Natural killer cell (primary cell): ENCODE measurements around the gene MIER3. TPM values are rescaled to one million over a fixed set of nuclear protein-coding genes. Genes with fewer than 3 reads are reported as not detected.

Experiments
- ATAC-seq, 3 donors: fragments of 150-1000 bp in 2 of 3; fragments of 200-7000 bp in 1 of 3; cut with Tn5 transposase; 1 replicate in 1 of 3; 2 replicates in 2 of 3; pipeline ENCODE4 v1.10.0; 2021; ENCODE audit warnings: mild to moderate bottlenecking in 2 of 3, moderate library complexity in 2 of 3
- DNase-seq, 2 donors: peaks; one replicate each; pipeline versions ENCODE4 v3.0.0 to v3.0.0-alpha.2; 2013 to 2021; ENCODE audit warnings: mixed read lengths in 1 of 2
- H3K27ac ChIP-seq: one replicate; pipeline ENCODE4 v1.5.1; 2013; ENCODE audit warnings: mild to moderate bottlenecking, low read length
- H3K27me3 ChIP-seq: one replicate; pipeline ENCODE4 v1.6.1; 2013; ENCODE audit warnings: low read length; ENCODE audit not compliant: control insufficient read depth, insufficient read depth
- H3K36me3 ChIP-seq: one replicate; pipeline ENCODE4 v1.6.1; 2013; ENCODE audit warnings: low read length; ENCODE audit not compliant: control insufficient read depth, insufficient read depth
- H3K4me1 ChIP-seq: one replicate; pipeline ENCODE4 v1.6.1; 2013; ENCODE audit warnings: low read length; ENCODE audit not compliant: control insufficient read depth, insufficient read depth
- H3K4me3 ChIP-seq: one replicate; pipeline ENCODE4 v1.5.1; 2013; ENCODE audit warnings: low read length
- H3K9me3 ChIP-seq: one replicate; pipeline ENCODE4 v1.6.1; 2013; ENCODE audit warnings: low read length; ENCODE audit not compliant: control insufficient read depth, insufficient read depth
- H3K27ac Mint-ChIP-seq, 2 donors: one replicate each; pipeline ENCODE4 v1.8.0; 2022; ENCODE audit warnings: mild to moderate bottlenecking in 2 of 2, mixed read lengths in 2 of 2, moderate library complexity in 1 of 2
- H3K27me3 Mint-ChIP-seq, 2 donors: one replicate each; pipeline ENCODE4 v1.8.0; 2022; ENCODE audit warnings: low read depth in 2 of 2, mixed read lengths in 2 of 2
- H3K36me3 Mint-ChIP-seq: one replicate; pipeline ENCODE4 v1.8.0; 2022; ENCODE audit warnings: mixed read lengths
- H3K4me1 Mint-ChIP-seq, 2 donors: one replicate each; pipeline ENCODE4 v1.8.0; 2022; ENCODE audit warnings: mixed read lengths in 2 of 2
- H3K4me3 Mint-ChIP-seq: one replicate; pipeline ENCODE4 v1.8.0; 2022; ENCODE audit warnings: mild to moderate bottlenecking, moderate library complexity, mixed read lengths
- H3K9me3 Mint-ChIP-seq, 2 donors: one replicate each; pipeline ENCODE4 v1.8.0; 2022; ENCODE audit warnings: mixed read lengths in 2 of 2
- CTCF ChIP-seq: fragments of 200-600 bp; IDR thresholded peaks from one replicate; pipeline ENCODE4 v1.8.0; 2022; ENCODE audit warnings: antibody characterized with exemption
- WGBS: methylation state at CpG from one replicate; pipeline ENCODE4 v1.1.7; 2013; ENCODE audit warnings: missing lambda C conversion rate; ENCODE audit not compliant: insufficient coverage; 5-methylcytosine and 5-hydroxymethylcytosine counted together
- intact Hi-C: fragments of 100-400 bp; cut with micrococcal nuclease; formaldehyde crosslinking; loops from one replicate; pipeline ENCODE4 v1.14.2; 2022
- total RNA-seq, 4 donors: library from RNA; stranded (reverse); fragments of 120-200 nt in 1 of 4; gene quantifications; one replicate each; pipeline versions ENCODE4 v1.2.3 to v1.2.4, GENCODE V29; 2013 to 2022

MIER3 gene
- total RNA-seq, 3 donors from 2014 or later (not counting 1 experiment from before 2014, with no cell fraction given), result 20.4 to 30.8 (median 29.0) TPM

- H3K9me3 Mint-ChIP-seq, result no peaks in the 10 kb centered on the region
- H3K27ac ChIP-seq, result no peak overlapping the region
- intact Hi-C loops, result no loop called here
- H3K4me1 ChIP-seq, result no peaks in the 10 kb centered on the region
- H3K27ac Mint-ChIP-seq, result no peak overlapping the region
- ATAC-seq (no peak), DNase-seq (no peak)
- no peak overlapping the region for H3K4me3 Mint-ChIP-seq
- H3K4me1 Mint-ChIP-seq, result peaks cover 0 to 21% of the 10 kb centered on the region in 2 donors
- H3K36me3 ChIP-seq, result peaks cover 56% of the 10 kb centered on the region
- H3K4me3 ChIP-seq, result no peak overlapping the region
- 64% methylated on average over 1 of the region's 1 CpG for WGBS
- H3K36me3 Mint-ChIP-seq, result peaks cover 15% of the 10 kb centered on the region
- TF ChIP-seq CTCF, result no peak
- H3K27me3 Mint-ChIP-seq, result no peaks in the 10 kb centered on the region
- H3K27me3 ChIP-seq, result no peaks in the 10 kb centered on the region
- H3K9me3 ChIP-seq, result no peaks in the 10 kb centered on the region
Observed at GRCh38 chr5:56941981-56942380, 9.9 kb downstream of the MIER3 start.

GRCh38 chr5:56938858-56939257 lies 13.1 kb downstream of the MIER3 start:
- no peak overlapping the region for H3K4me3 Mint-ChIP-seq
- ATAC-seq (no peak), DNase-seq (no peak)
- Histone ChIP-seq H3K27ac (no peak overlapping the region), H3K27me3 (no peaks in the 10 kb centered on the region), H3K9me3 (no peaks in the 10 kb centered on the region), H3K4me1 (no peaks in the 10 kb centered on the region), H3K36me3 (peaks cover 66% of the 10 kb centered on the region), H3K4me3 (no peak overlapping the region)
- H3K27me3 Mint-ChIP-seq, result no peaks in the 10 kb centered on the region
- no peak overlapping the region for H3K27ac Mint-ChIP-seq
- peaks cover 0 to 21% of the 10 kb centered on the region in 2 donors for H3K4me1 Mint-ChIP-seq
- intact Hi-C loops, result no loop called here
- H3K36me3 Mint-ChIP-seq, result peaks cover 15% of the 10 kb centered on the region
- WGBS, result 80% methylated on average over 1 of the region's 1 CpG
- TF ChIP-seq CTCF, result no peak
- no peaks in the 10 kb centered on the region for H3K9me3 Mint-ChIP-seq

- Mint-ChIP-seq H3K9me3 (no peaks in the 10 kb centered on the region), H3K4me1 (no peaks in the 10 kb centered on the region), H3K27ac (no peak overlapping the region), H3K4me3 (no peak overlapping the region), H3K36me3 (no peaks in the 10 kb centered on the region), H3K27me3 (no peaks in the 10 kb centered on the region)
- Histone ChIP-seq H3K9me3 (no peaks in the 10 kb centered on the region), H3K4me1 (no peaks in the 10 kb centered on the region), H3K4me3 (no peak overlapping the region), H3K36me3 (peaks cover 80% of the 10 kb centered on the region), H3K27ac (no peak overlapping the region), H3K27me3 (no peaks in the 10 kb centered on the region)
- ATAC-seq, result no peak
- no CpG with 5 or more reads among the region's 1 CpG for WGBS
- TF ChIP-seq CTCF, result no peak
- no peak for DNase-seq
- intact Hi-C loops, result no loop called here
Observed at GRCh38 chr5:56934325-56934724, 17.6 kb downstream of the MIER3 start.

- intact Hi-C loops, result no loop called here
- Histone ChIP-seq H3K36me3 (peaks cover 39% of the 10 kb centered on the region), H3K4me3 (no peak overlapping the region), H3K27ac (no peak overlapping the region), H3K27me3 (no peaks in the 10 kb centered on the region), H3K9me3 (no peaks in the 10 kb centered on the region), H3K4me1 (no peaks in the 10 kb centered on the region)
- no peaks in the 10 kb centered on the region for H3K27me3 Mint-ChIP-seq
- 97% methylated on average over 6 of the region's 6 CpGs for WGBS
- no peak overlapping the region for H3K4me3 Mint-ChIP-seq
- no peaks in the 10 kb centered on the region for H3K9me3 Mint-ChIP-seq
- TF ChIP-seq CTCF, result no peak
- H3K4me1 Mint-ChIP-seq, result peaks cover 0 to 7% of the 10 kb centered on the region in 2 donors
- H3K27ac Mint-ChIP-seq, result no peak overlapping the region
- ATAC-seq (no peak), DNase-seq (no peak)
- peaks cover 7% of the 10 kb centered on the region for H3K36me3 Mint-ChIP-seq
Observed at GRCh38 chr5:56922922-56923321, 29.0 kb downstream of the MIER3 start.
